EH (cell line): Measurements from ENCODE around the gene ZNF23.
A peak's percentile ranks its signal among the peaks of the same experiment; 100 is the strongest.

ENCODE experiments used
- DNase-seq: peaks from one replicate; pipeline ENCODE4 v3.0.0-alpha.2; 2015; ENCODE audit warnings: low read depth

Gene ZNF23

DNA sequence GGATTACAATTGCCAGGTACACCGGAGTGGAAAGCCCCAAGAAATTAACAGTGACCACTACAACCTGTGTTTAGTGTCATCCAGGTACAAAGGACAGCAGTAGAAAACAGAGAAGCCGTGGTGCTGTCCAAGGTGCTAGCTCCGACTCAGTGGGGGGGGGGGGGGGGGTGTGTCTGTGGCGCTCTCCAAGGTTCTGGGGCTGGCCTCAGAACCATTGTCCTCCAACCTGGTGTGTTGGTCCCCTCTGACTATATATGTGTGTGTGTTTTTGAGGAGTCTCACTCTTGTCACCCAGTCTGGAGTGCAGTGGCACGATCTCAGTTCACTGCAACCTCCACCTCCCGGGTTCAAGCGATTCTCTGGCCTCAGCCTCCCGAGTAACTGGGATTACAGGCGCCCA is 5.8 kb upstream of the ZNF23 start:
- DNase-seq = peak; percentile 54

- DNase-seq = no peak
These were observed 2.2 kb upstream of the ZNF23 start for GRCh38 chr16:71464231-71464630.

DNA sequence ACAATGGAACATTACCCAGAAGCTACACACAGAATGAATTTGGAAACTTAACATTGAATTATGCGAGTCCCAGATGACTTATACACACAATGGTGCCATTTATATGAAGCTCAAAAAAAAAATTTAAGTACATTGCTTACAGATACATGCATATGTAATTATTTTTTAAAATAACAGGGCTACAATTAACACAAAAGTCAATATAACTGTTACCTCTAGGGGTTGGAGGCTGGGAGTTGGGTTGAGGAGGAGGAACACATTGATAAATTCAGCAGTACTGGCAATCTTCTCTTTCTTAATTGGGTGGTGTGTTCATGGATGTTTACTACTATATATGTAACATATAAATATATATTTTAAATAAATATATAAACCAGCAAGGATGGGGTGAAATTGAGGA is 1.1 kb downstream of the ZNF23 start:
- no peak for DNase-seq

- DNase-seq = peak; percentile 92
These were observed 1.8 kb downstream of the ZNF23 start for GRCh38 chr16:71460236-71460635.

- no peak for DNase-seq
These were observed 2.5 kb downstream of the ZNF23 start for GRCh38 chr16:71459510-71459909.

DNA sequence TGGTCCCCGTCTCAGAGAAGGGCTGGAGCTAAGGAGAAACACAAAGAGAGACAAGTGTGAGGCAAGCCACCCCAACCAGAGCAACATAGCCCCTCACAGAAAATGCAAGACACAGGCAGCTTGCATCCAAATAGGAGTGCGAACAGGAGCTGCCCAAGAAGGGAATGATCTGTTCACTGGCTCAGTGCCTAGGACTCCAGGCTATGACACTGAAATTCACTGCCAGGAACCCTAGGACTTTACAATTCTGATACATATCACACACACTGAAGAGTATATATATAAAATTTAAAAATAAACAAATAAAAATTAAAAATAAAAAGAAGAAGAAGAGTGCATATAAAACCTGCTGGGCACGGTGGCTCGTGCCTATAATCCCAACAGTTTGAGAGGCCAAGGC is 5.2 kb downstream of the ZNF23 start:
- DNase-seq = no peak

- no peak for DNase-seq
These were observed 9.0 kb downstream of the ZNF23 start for GRCh38 chr16:71453036-71453435.

DNA sequence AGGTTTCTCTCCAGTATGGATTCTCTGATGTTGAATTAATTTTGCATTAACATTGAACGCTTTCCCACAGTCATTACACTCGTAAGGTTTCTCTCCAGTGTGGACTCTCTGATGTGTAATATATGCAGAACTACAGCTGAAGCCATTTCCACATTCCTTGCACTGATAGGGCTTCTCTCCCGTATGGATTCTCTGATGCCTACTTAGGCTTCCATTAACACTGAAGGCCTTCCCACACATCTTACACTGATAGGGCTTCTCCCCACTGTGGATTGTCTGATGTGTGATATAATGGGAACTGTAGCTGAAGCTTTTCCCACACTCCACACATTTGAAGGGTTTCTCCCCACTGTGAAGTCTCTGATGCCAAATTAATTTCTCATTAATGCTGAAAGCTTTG is 13.0 kb downstream of the ZNF23 start:
- DNase-seq = no peak

DNA sequence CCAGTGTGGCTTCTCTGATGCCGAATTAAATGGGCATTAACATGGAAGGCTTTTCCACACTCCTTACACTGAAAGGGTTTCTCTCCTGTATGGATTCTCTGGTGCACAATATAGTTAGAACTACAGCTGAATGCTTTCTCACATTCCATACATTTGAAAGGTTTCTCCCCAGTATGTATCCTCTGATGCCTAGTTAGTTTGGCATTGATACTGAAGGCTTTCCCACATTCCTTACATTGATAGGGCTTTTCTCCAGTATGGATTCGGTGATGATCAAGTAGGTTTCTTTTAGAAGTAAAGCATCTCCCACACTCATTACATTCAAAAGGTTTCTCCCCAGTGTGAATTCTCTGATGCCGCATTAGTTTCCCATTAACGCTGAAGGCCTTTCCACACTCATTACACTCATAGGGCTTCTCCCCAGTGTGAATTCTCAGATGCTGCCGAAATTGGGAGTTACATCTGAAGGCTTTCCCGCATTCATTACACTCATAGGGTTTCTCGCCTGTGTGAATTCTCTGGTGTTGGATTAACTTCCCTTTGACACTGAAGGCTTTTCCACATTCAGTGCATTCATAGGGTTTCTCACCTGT is 13.7 kb downstream of the ZNF23 start:
- no peak for DNase-seq

- DNase-seq = no peak
These were observed 18.3 kb downstream of the ZNF23 start for GRCh38 chr16:71443714-71444113.

GRCh38 chr16:71442051-71442440 is 20.0 kb downstream of the ZNF23 start, which contains the start of gene TLE7:
TSS of gene TLE7 (minus strand) at chr16:71442054. CDS start at chr16:71433324, 8,730 bp downstream.
- DNase-seq = no peak

DNA sequence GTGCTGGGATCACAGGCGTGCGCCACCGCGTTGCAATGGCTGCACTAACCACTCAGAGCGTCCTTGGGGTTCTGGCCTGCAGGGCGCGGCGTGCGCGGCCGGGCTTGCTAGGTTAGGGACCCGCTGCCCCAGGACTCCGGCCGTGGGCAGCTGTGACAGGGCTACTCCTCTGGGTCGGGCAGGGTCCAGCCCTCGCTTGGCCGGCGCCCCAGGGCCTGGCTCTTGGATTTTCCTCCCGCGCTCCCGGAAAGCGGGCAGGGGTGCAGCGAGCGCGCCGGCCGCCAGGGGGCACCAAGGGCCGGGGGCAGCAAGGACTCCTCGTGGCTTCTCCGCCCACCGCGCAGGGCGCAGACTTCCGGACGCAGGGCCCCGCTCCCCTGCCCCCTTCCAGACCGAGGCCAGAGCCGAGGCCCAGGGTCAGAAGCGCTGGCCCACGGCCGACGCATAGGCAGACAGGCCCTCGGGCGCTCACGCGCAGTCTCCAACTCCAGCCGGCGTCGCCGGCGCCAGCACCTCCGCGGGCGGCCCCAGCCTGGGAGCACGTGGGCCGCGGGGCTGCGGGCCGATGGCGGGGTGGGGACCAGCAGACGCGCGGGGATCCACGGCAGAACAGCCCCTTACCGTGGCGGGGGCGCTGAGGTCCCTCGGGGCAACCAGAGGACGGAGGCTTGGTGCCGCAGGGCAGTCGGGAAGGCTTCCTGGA is 20.5 kb downstream of the ZNF23 start:
- DNase-seq = no peak

- DNase-seq = no peak
These were observed 21.2 kb downstream of the ZNF23 start for GRCh38 chr16:71440669-71441347.

DNA sequence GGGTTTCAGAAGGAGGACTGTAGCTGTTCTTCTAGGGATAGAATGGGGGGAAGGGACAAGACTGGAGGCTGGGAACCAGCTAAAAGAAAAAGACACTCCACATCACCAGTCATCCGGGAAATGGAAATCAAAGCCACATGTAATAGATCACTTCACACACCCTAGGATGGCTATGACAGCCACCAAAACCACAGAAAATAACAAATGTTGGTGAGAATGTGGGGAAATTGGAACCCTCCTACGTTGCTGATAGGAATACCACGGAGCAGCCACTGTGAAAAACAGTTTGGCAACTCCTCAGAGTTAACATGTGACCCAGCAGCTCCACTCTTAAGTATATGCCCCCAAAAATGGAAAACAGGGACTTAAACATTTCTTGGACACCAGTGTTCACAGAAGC is 22.5 kb downstream of the ZNF23 start:
- DNase-seq = peak; percentile 50

DNA sequence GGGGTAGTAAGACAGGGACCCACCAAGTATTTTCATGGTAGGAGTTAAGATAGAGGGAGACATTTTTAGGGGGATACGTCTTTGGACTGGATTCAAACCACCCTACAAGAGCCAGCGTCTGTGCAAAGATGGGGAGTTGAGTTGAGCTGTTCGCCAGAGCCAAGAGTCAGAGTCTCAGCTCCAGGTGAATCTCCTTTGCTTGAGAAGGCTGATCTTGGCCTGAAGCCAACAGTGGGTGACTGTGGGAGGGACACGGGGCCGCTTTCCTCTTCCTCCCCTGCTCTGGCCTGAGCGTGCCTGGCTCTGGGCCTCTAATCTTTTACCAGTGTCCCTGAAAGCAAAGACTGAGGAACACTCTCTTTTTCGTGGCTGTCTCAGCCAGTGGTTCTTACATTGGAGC is 25.6 kb downstream of the ZNF23 start:
- no peak for DNase-seq

GRCh38 chr16:71432906-71433305 is 29.1 kb downstream of the ZNF23 start:
- no peak for DNase-seq

GRCh38 chr16:71431991-71432390 is 30.1 kb downstream of the ZNF23 start:
- no peak for DNase-seq

DNA sequence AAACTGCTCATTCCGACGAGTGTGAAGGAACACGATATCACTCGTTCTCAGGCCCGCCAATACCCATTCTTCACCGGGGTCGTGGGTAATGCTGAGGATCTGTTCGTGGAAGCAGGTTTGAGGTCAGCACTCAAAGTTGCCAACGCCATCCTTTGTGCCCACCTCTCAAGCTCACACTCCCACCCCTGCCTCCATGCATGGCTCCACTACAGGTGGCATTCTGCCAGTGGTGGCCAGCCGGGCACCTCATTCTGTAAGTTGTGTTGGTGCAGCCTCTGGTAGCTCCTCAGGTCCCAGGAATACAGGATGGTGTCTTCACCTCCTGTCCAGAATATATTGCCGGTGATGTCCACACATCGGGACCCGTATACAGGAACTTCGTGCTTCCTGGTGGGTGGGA is 30.9 kb downstream of the ZNF23 start:
- DNase-seq = no peak

DNA sequence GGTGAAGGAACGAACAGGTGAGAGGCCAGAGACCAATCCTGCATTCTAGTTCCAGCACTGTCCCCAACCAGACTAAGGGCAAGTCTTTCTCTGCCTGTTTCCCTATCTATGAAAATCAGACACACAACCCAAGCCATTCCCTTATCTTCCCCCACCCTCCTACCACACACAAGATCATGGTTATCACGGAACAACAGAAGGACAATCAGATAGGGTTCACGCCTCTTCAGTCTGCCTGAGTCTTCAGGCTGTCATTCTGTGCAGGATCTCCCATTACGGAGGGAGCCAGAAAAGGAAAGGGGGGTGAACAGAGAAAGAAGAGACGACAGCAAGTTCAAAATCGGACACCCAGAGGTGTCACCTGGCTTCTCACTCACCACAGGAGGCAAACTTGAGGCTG is 31.3 kb downstream of the ZNF23 start:
- no peak for DNase-seq

- DNase-seq = no peak
These were observed 32.5 kb downstream of the ZNF23 start for GRCh38 chr16:71429581-71429980.

- DNase-seq = peak; percentile 54
These were observed 33.2 kb downstream of the ZNF23 start for GRCh38 chr16:71428883-71429282.

DNA sequence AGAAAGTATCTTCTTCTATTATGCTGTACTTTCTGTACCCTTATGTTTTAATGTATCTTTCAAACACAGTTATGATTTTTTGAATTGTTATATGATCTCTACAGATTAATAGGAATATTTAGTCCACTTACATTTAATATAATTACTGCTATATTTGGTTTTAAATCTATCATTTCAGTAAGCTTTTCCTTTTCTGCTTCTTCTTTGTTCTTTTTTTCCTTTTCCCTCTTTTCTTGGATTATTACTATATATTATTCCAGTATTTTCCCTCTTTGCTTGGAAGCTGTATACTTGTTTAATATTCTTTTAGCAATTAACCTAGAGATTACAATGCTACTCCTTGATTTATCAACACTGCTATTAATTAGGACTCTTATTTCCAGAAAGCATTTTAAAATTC is 33.7 kb downstream of the ZNF23 start:
- DNase-seq = no peak

GRCh38 chr16:71426880-71427615 is 35.0 kb downstream of the ZNF23 start:
- no peak for DNase-seq
